DMS114 treated with DMSO at 0.1 percent for 48 hours (cell line): ENCODE measurements around the gene MIGA1.
"Not testable (repeated sequence)": the region's sequence is repeated elsewhere in the genome, so short reads cannot be mapped to it uniquely, and the experiment has no call there.

ENCODE experiments used
- DNase-seq: peaks from one replicate; lab custom pipeline; 2025; ENCODE audit not compliant: unreplicated experiment; lab: John Stamatoyannopoulos, UW

Gene MIGA1

GRCh38 chr1:77905603-77906002 is 126.2 kb downstream of the MIGA1 start:
- no peak for DNase-seq

GRCh38 chr1:77906019-77906545 is 126.6 kb downstream of the MIGA1 start:
- no peak for DNase-seq

DNA sequence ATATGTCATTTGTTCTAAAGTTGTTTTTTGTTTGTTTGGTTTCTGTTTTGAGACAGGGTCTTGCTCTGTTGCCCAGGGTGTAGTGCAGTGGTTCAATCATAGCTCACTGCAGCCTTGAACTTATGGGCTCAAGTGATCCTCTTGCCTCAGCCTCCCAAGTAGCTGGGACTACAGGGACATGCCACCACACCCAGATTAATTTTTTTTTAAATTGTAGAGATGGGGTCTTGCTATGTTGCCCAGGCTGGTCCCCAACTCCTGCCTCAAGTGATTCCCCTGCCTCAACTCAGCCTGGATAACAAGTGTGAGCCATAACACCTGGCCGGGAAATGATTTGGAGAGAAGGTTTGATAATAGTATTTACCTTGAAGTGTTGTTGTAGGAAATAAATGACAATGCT is 127.2 kb downstream of the MIGA1 start:
- no peak for DNase-seq

DNA sequence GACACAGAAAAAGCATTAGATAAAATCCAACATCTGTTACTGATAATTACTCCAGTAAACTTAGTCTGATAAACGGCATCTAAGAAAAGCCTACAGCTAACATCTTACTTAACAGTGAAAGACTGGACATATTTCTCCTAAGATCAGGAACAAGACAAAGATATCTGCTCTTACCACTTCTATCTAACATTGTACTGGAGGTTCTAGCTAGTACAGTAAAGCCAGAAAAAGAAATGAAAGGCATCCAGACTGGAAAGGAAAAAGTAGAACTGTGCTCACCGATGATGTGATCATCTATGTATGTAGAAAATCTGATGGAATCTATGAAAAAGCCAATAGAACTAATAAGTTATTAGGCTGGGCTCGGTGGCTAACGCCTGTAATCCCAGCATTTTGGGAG is 130.7 kb downstream of the MIGA1 start:
- DNase-seq: no peak

DNA sequence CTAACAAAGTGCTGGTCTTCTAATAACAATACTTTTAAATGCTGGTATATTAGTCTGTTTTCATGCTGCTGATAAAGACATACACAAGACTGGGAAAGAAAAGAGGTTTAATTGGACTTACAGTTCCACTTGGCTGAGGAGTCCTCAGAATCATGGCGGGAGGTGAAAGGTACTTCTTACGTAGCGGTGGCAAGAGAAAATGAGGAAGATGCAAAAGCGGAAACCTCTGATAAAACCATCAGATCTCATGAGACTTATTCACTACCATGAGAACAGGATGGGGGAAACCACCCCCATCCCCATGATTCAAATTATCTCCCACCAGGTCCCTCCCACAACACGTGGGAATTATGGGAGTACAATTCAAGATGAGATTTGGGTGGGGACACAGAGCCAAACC is 139.5 kb downstream of the MIGA1 start:
- not testable (repeated sequence) for DNase-seq

- DNase-seq: no peak
Measured at GRCh38 chr1:77925518-77925917, 146.1 kb downstream of the MIGA1 start.

DNA sequence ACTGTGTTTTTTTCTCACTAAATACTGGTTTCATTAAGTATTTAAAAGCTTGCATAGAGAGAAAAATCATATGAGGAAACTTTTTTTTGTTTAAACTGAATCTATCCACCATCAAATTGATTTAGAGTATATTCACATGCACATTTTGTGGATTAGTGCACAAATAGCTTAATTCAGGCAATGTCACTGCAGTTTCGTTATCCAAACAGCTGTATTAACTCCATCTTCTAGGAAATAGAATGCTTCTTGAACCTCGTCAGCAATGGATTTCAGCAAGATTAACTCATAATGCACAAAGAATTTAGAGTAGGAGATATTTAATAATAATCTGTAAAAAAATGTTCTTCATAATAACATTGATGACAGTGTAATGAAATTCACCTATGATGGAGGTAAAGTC is 146.5 kb downstream of the MIGA1 start:
- no peak for DNase-seq

DNA sequence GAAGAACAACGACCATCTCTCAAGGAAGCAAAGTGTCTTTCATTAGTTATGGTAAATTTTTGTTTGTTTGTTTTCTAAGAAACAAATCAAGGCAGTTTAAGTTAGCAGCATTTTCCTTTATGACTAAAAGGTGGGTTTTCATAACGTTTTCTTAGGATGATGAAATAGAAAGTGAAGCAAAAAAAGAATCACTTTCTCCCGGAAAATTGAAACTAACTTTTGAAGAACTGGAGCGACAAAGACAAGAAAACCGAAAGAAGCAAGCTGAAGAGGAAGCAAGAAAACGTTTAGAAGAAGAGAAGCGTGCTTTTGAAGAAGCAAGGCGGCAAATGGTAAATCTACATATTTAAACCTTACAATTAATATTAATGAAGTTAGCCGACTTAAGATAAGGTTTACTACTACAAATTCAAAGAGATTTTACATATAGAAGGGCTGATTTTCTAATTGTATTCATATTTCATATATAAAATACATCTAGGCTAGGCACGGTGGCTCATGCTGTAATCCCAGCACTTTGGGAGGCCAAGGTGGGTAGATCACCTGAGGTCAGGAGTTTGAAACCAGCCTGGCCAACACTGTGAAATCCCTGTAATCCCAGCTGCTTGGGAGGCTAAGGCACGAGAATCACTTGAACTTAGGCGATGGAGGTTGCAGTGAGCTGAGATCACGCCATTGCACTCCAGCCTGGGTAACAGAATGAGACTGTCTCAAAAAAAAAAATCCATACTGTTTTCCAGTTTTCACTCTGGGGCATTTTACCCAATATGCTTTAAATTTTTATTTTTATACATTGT is 147.3 kb downstream of the MIGA1 start:
- no peak for DNase-seq

DNA sequence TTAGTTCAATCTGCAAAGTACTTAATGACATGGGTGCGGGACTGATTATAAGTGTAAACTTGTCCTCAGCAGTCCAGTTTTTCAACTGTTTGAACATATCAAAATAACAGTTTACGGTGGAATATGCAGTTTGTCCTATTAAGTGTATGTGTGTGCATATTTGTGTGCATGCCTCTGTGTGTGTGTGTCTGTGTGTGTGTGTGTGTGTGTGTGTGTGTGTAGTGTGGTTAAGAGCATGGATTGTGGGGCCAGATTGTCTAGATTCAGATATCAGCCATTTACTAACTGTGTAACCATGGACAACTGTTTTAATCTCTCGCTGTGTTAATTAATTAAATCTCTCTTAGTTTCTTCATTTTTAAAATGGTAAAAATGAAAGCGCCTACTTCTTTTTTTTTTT is 148.0 kb downstream of the MIGA1 start:
- DNase-seq: no peak
